GM19397 (cell line): ENCODE data around the gene LTBR.
A peak's percentile ranks its signal among the peaks of the same experiment; 100 is the strongest.
"Not testable (repeated sequence)": the region's sequence is repeated elsewhere in the genome, so short reads cannot be mapped to it uniquely, and the experiment has no call there.

Source experiments
- ATAC-seq: cut with Tn5 transposase; IDR thresholded peaks from one replicate; pipeline ENCODE4 v1.9.1; 2021; ENCODE audit warnings: mild to moderate bottlenecking, moderate library complexity; ENCODE audit not compliant: unreplicated experiment

LTBR gene

DNA sequence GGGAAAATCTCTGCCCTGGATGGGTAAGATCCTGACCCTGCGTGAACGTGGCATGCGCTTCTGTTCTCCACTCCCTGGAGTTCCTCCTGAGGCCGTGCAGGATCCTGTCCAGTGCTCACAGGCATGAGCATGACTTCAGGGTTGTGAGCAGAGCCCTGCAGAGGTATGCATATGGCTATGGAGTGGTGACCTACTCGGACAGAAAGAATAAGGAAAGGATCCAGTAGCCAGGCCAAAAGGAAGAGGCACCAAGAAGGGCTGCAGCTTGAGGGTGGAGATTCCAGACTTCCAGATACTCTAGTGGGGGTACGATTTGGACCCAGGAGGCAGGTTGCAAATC, 40.0 kb downstream of the LTBR start:
- ATAC-seq: no peak

DNA sequence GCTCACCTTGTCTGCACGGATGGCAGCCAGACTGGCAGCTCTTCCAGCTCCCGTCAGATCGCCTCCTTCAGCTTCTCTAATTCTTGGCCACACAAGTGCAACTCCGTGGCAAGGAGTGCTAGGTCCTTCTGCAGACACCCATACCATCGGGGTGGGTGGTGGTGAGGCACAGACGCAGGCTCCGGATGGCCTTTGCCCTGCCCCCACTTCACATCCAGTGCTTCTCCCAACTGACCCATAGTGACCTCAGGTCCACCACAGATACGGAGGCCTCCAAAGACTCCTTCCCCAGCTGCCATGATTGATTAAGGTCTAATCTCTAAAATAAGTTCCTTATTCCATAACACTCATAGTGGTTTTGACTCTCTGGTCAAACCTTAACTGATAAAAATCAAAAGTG, 40.9 kb downstream of the LTBR start:
- no peak for ATAC-seq

GRCh38 chr12:6425590-6426531, 41.9 kb downstream of the LTBR start:
- ATAC-seq: no peak

GRCh38 chr12:6426882-6427671, 43.1 kb downstream of the LTBR start:
- peak; percentile 57 for ATAC-seq

DNA sequence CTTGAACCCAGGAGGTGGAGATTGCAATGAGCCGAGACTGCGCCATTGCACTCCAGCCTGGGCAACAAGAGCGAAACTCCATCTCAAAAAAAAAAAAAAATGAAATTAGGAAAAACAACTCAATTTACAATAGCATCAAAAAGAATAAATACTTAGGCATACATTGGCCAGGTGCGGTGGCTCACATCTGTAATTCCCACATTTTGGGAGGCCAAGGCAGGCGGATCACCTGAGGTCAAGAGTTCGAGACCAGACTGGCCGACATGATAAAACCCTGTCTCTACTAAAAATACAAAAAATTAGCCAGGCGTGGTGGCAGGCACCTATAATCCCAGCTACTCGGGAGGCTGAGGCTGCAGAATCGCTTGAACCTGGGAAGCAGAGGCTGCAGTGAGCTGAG, 43.8 kb downstream of the LTBR start:
- ATAC-seq: not testable (repeated sequence)

GRCh38 chr12:6428326-6428725, 44.4 kb downstream of the LTBR start:
- ATAC-seq: no peak

GRCh38 chr12:6430124-6430989, 46.4 kb downstream of the LTBR start:
- no peak for ATAC-seq

DNA sequence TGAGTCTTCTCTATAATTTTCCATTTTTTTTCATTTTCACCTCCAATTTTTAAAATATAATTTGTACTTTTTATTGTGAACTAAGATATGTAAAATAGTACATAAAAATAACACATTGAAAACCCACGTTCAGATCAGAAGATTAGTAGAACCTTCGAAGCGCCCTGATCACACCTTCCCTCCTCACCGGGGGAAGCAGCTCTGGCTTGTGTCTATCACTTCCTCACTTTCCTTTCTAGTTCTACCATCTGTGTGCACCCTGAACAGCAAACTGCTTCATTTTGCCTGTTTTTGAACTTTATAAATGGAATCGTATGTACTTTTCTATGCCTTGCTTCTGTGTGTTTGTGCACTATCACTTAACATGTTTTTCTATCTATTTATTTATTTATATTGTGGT, 49.0 kb downstream of the LTBR start:
- no peak for ATAC-seq

DNA sequence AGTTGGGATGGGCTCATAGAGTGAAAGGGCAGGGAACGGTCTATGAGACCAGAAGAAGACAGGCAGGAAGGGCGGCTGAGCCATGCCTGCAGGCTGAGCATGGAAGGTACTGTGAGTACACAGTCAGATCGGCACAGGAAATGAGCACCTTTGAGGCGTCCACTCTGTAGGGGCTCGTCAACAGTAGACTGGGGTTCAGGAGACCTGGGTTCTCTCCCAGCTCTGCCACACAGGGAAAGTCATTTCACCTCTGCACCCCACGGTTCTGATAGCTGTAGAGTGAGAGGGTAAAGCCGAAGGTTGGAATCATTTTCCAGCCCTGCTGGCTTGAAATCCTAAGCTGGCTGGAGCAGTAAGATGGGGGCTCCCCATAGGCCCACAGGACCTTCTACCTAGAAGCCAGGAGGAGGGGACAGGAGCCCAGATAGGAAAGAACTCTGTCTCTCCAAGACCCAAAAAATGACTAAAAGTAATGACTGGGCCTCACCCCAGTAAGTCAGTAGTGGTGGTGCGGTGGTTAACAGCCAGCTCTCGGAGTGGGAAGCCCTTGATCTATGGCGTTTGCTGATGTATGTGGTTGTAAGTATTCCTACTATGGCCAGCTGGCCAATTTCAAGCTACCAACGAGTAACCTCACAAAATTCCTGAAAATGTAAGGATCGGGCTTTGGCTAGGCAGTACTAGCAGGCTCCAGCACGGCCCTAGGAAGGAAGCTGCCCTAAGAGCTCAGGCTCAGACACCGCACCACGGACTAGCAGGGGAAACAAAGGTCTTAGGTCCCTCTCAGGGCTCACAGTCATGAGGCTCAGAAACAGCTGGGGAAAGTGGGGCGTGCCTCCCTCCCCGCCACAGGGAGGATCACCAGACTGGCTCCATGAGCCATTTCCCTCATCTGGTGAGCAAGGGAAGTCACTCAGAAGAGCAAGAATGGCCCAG, 50.5 kb downstream of the LTBR start:
- no peak for ATAC-seq

GRCh38 chr12:6435961-6436715, 52.2 kb downstream of the LTBR start:
- no peak for ATAC-seq

DNA sequence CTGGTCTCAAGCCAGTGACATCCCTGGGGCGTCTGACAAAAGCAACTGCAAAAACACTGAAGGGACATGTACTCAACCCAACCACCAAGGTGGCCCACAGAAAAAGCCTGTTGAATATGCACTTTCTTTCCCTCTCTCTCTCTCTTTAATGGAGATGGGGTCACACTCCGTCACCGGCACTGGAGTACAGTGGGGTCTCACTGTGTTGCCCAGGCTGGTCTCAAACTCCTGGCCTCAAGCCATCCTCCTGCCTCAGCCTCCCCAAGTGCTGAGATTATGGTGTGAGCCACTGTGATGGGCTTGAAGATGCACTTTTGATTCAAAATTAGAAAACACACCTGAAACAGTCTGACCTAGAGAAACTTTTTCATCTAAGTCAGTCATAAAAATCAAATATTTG, 53.6 kb downstream of the LTBR start:
- ATAC-seq: no peak

DNA sequence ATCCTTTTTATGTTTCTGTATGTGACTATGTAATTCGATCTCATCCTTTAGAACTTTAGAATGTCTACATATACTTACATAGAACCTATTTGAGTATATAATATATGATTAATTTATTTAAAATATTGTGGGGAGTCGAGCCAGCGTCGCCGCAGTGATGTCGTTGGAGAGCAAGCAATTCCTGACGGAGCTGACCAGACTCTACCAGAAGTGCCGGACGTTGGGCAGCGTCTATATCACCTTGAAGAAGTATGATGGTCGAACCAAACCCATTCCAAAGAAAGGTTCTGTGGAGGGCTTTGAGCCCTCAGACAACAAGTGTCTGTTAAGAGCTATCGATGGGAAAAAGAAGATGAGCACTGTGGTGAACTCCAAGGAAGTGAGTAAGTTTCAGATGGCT, 54.4 kb downstream of the LTBR start:
- ATAC-seq: no peak

DNA sequence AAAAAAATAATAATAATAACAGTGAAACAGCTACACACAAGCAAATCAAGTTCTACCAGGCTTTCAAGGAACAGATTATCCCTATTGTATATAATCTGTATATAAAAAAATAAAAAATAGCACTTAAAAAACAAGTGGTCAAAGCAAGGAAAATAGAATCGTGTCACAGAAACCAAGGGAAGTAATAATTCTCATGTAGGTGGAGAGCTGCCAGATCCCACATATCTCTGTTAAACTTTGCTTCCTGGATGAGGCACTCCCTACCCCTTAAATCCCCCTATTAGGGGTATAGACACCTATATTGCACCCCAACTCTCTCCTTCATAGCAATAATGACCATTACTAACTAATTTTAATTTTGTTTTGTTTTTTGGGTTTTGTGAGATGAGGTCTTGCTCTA, 56.4 kb downstream of the LTBR start:
- ATAC-seq: no peak
